ENCODE measurements around the gene PPCDC. TPM values are rescaled to one million over a fixed set of nuclear protein-coding genes. Genes with fewer than 3 reads are reported as not detected.

PPCDC gene
- total and polyA plus RNA-seq, 3 experiments from 2014 or later: 12.8 to 39.2 (median 35.5) TPM

- CTCF ChIA-PET: no interaction called here
- no peak for DNase-seq
- Histone ChIP-seq H3K27ac (ENCODE audit: low read depth, low read length) (no peak overlapping the region), H3K4me1 (ENCODE audit: insufficient read depth, low read length) (no peaks in the 10 kb centered on the region), H3K4me3 (ENCODE audit: low read length) (no peak overlapping the region), H3K9me3 (ENCODE audit: low read length) (no peaks in the 10 kb centered on the region), H3K27me3 (ENCODE audit: insufficient read depth, low read length, poor library complexity, severe bottlenecking) (no peaks in the 10 kb centered on the region), H3K36me3 (ENCODE audit: insufficient read depth, low read length) (no peaks in the 10 kb centered on the region)
- peak overlapping the region in 2 of 8 donors; percentile 0 to 29 for H3K27ac Mint-ChIP-seq
- no peaks in the 10 kb centered on the region for H3K27me3 Mint-ChIP-seq
- peaks cover 0 to 5% (median 3%) of the 10 kb centered on the region in 3 donors for H3K4me1 Mint-ChIP-seq
- no peak overlapping the region for H3K4me3 Mint-ChIP-seq
- no peaks in the 10 kb centered on the region for H3K9me3 Mint-ChIP-seq
- POLR2A ChIA-PET: interaction anchor here (0.8 kb wide), 1 partner anchor 31 kb away, joined by 3 read pairs; the partner anchor contains the start of gene PPCDC
- H3K36me3 Mint-ChIP-seq: peaks cover 0 to 11% (median 9%) of the 10 kb centered on the region in 3 donors
These were observed 30.9 kb downstream of the PPCDC start for GRCh38 chr15:75054172-75054897.

- no peaks in the 10 kb centered on the region for H3K36me3 ChIP-seq (ENCODE audit: insufficient read depth, low read length)
- no peak overlapping the region for H3K4me3 ChIP-seq (ENCODE audit: low read length)
- no peaks in the 10 kb centered on the region for H3K9me3 ChIP-seq (ENCODE audit: low read length)
- Mint-ChIP-seq H3K36me3 (peaks cover 0 to 10% (median 4%) of the 10 kb centered on the region in 3 donors), H3K9me3 (no peaks in the 10 kb centered on the region), H3K27me3 (no peaks in the 10 kb centered on the region), H3K4me3 (no peak overlapping the region), H3K4me1 (peaks cover 1 to 5% (median 3%) of the 10 kb centered on the region in 3 donors), H3K27ac (peak overlapping the region in 3 of 8 donors; percentile 19 to 31 (median 29))
- no peaks in the 10 kb centered on the region for H3K27me3 ChIP-seq (ENCODE audit: insufficient read depth, low read length, poor library complexity, severe bottlenecking)
- POLR2A ChIA-PET: no interaction called here
- no peak for DNase-seq
- CTCF ChIA-PET: no interaction called here
- H3K27ac ChIP-seq (ENCODE audit: low read depth, low read length): no peak overlapping the region
- H3K4me1 ChIP-seq (ENCODE audit: insufficient read depth, low read length): no peaks in the 10 kb centered on the region
These were observed 32.6 kb downstream of the PPCDC start for GRCh38 chr15:75056036-75056435.

- no peaks in the 10 kb centered on the region for H3K27me3 ChIP-seq (ENCODE audit: insufficient read depth, low read length, poor library complexity, severe bottlenecking)
- no peak overlapping the region for H3K4me3 ChIP-seq (ENCODE audit: low read length)
- ChIA-PET CTCF (no interaction called here), POLR2A (no interaction called here)
- H3K27me3 Mint-ChIP-seq: no peaks in the 10 kb centered on the region
- no peaks in the 10 kb centered on the region for H3K9me3 ChIP-seq (ENCODE audit: low read length)
- H3K36me3 Mint-ChIP-seq: peaks cover 0 to 9% (median 2%) of the 10 kb centered on the region in 3 donors
- no peak overlapping the region for H3K27ac Mint-ChIP-seq
- no peaks in the 10 kb centered on the region for H3K4me1 ChIP-seq (ENCODE audit: insufficient read depth, low read length)
- H3K36me3 ChIP-seq (ENCODE audit: insufficient read depth, low read length): no peaks in the 10 kb centered on the region
- H3K27ac ChIP-seq (ENCODE audit: low read depth, low read length): no peak overlapping the region
- peak overlapping the region in 1 of 7 donors; percentile 19 for H3K4me3 Mint-ChIP-seq
- H3K9me3 Mint-ChIP-seq: no peaks in the 10 kb centered on the region
- DNase-seq: no peak
- peaks cover 3 to 5% (median 5%) of the 10 kb centered on the region in 3 donors for H3K4me1 Mint-ChIP-seq
These were observed 34.9 kb downstream of the PPCDC start for GRCh38 chr15:75058127-75058905.

GRCh38 chr15:75059607-75060006, 36.2 kb downstream of the PPCDC start:
- POLR2A ChIA-PET: no interaction called here
- no peak overlapping the region for H3K4me3 ChIP-seq (ENCODE audit: low read length)
- CTCF ChIA-PET: no interaction called here
- Mint-ChIP-seq H3K27me3 (no peaks in the 10 kb centered on the region), H3K27ac (no peak overlapping the region), H3K9me3 (no peaks in the 10 kb centered on the region), H3K4me1 (peaks cover 3 to 5% (median 5%) of the 10 kb centered on the region in 3 donors), H3K36me3 (peaks cover 0 to 9% (median 2%) of the 10 kb centered on the region in 3 donors), H3K4me3 (no peak overlapping the region)
- H3K36me3 ChIP-seq (ENCODE audit: insufficient read depth, low read length): no peaks in the 10 kb centered on the region
- no peak for DNase-seq
- no peaks in the 10 kb centered on the region for H3K27me3 ChIP-seq (ENCODE audit: insufficient read depth, low read length, poor library complexity, severe bottlenecking)
- H3K9me3 ChIP-seq (ENCODE audit: low read length): no peaks in the 10 kb centered on the region
- H3K4me1 ChIP-seq (ENCODE audit: insufficient read depth, low read length): no peaks in the 10 kb centered on the region
- no peak overlapping the region for H3K27ac ChIP-seq (ENCODE audit: low read depth, low read length)

GRCh38 chr15:75061272-75061671, 37.9 kb downstream of the PPCDC start:
- Histone ChIP-seq H3K4me1 (ENCODE audit: insufficient read depth, low read length) (peaks cover 11% of the 10 kb centered on the region), H3K36me3 (ENCODE audit: insufficient read depth, low read length) (no peaks in the 10 kb centered on the region), H3K27ac (ENCODE audit: low read depth, low read length) (no peak overlapping the region), H3K9me3 (ENCODE audit: low read length) (no peaks in the 10 kb centered on the region), H3K27me3 (ENCODE audit: insufficient read depth, low read length, poor library complexity, severe bottlenecking) (no peaks in the 10 kb centered on the region), H3K4me3 (ENCODE audit: low read length) (no peak overlapping the region)
- H3K27me3 Mint-ChIP-seq: no peaks in the 10 kb centered on the region
- no peak for DNase-seq
- peaks cover 9 to 20% (median 15%) of the 10 kb centered on the region in 3 donors for H3K4me1 Mint-ChIP-seq
- H3K36me3 Mint-ChIP-seq: peaks cover 0 to 6% (median 2%) of the 10 kb centered on the region in 3 donors
- ChIA-PET CTCF (no interaction called here), POLR2A (interaction anchor here (0.6 kb wide), 1 partner anchor 361 kb away, joined by 5 read pairs; no protein-coding TSS in a partner anchor)
- peaks cover 0 to under 1% (median 0%) of the 10 kb centered on the region in 5 donors for H3K9me3 Mint-ChIP-seq
- H3K27ac Mint-ChIP-seq: peak overlapping the region in 3 of 8 donors; percentile 37 to 82 (median 60)
- no peak overlapping the region for H3K4me3 Mint-ChIP-seq

GRCh38 chr15:75062706-75063105, 39.3 kb downstream of the PPCDC start:
- Mint-ChIP-seq H3K27me3 (no peaks in the 10 kb centered on the region), H3K36me3 (peaks cover 0 to 6% (median 2%) of the 10 kb centered on the region in 3 donors), H3K9me3 (peaks cover 0 to 4% (median 0%) of the 10 kb centered on the region in 5 donors), H3K27ac (peak overlapping the region in 1 of 8 donors; percentile 67), H3K4me1 (peaks cover 21 to 34% (median 29%) of the 10 kb centered on the region in 3 donors), H3K4me3 (no peak overlapping the region)
- Histone ChIP-seq H3K4me3 (ENCODE audit: low read length) (no peak overlapping the region), H3K27ac (ENCODE audit: low read depth, low read length) (no peak overlapping the region), H3K4me1 (ENCODE audit: insufficient read depth, low read length) (peaks cover 25% of the 10 kb centered on the region), H3K36me3 (ENCODE audit: insufficient read depth, low read length) (no peaks in the 10 kb centered on the region), H3K27me3 (ENCODE audit: insufficient read depth, low read length, poor library complexity, severe bottlenecking) (no peaks in the 10 kb centered on the region), H3K9me3 (ENCODE audit: low read length) (no peaks in the 10 kb centered on the region)
- CTCF ChIA-PET: no interaction called here
- POLR2A ChIA-PET: no interaction called here
- no peak for DNase-seq

GRCh38 chr15:75063338-75063737, 39.9 kb downstream of the PPCDC start:
- ChIA-PET POLR2A (no interaction called here), CTCF (no interaction called here)
- H3K4me3 ChIP-seq (ENCODE audit: low read length): no peak overlapping the region
- H3K4me3 Mint-ChIP-seq: no peak overlapping the region
- H3K4me1 ChIP-seq (ENCODE audit: insufficient read depth, low read length): peaks cover 31% of the 10 kb centered on the region
- H3K4me1 Mint-ChIP-seq: peaks cover 21 to 38% (median 34%) of the 10 kb centered on the region in 3 donors
- H3K9me3 ChIP-seq (ENCODE audit: low read length): no peaks in the 10 kb centered on the region
- peaks cover 0 to 4% (median 0%) of the 10 kb centered on the region in 5 donors for H3K9me3 Mint-ChIP-seq
- H3K27me3 Mint-ChIP-seq: peaks cover 0 to under 1% of the 10 kb centered on the region in 2 donors
- no peak overlapping the region for H3K27ac Mint-ChIP-seq
- no peak for DNase-seq
- peaks cover 0 to under 1% (median 0%) of the 10 kb centered on the region in 3 donors for H3K36me3 Mint-ChIP-seq
- H3K27me3 ChIP-seq (ENCODE audit: insufficient read depth, low read length, poor library complexity, severe bottlenecking): no peaks in the 10 kb centered on the region
- no peak overlapping the region for H3K27ac ChIP-seq (ENCODE audit: low read depth, low read length)
- no peaks in the 10 kb centered on the region for H3K36me3 ChIP-seq (ENCODE audit: insufficient read depth, low read length)

- no peak for DNase-seq
- Mint-ChIP-seq H3K27me3 (peaks cover 0 to 4% of the 10 kb centered on the region in 2 donors), H3K4me1 (peaks cover 21 to 43% (median 39%) of the 10 kb centered on the region in 3 donors), H3K27ac (peak overlapping the region in 1 of 8 donors; percentile 25), H3K9me3 (peaks cover 0 to 4% (median 0%) of the 10 kb centered on the region in 5 donors), H3K4me3 (peak overlapping the region in 1 of 7 donors; percentile 2), H3K36me3 (no peaks in the 10 kb centered on the region)
- H3K36me3 ChIP-seq (ENCODE audit: insufficient read depth, low read length): no peaks in the 10 kb centered on the region
- H3K27ac ChIP-seq (ENCODE audit: low read depth, low read length): no peak overlapping the region
- H3K4me1 ChIP-seq (ENCODE audit: insufficient read depth, low read length): peaks cover 33% of the 10 kb centered on the region
- no peak overlapping the region for H3K4me3 ChIP-seq (ENCODE audit: low read length)
- H3K27me3 ChIP-seq (ENCODE audit: insufficient read depth, low read length, poor library complexity, severe bottlenecking): no peaks in the 10 kb centered on the region
- no peaks in the 10 kb centered on the region for H3K9me3 ChIP-seq (ENCODE audit: low read length)
- ChIA-PET POLR2A (no interaction called here), CTCF (no interaction called here)
These were observed 40.5 kb downstream of the PPCDC start for GRCh38 chr15:75063889-75064288.
